Middle frontal gyrus (tissue), 1 donor: ENCODE results near the gene CFAP43.

Experiments used
- DNase-seq: peaks from one replicate; pipeline ENCODE4 v3.0.0-alpha.2; 2015; ENCODE audit warnings: low spot score; ENCODE audit errors: extremely low spot score

The CFAP43 gene

GRCh38 chr10:104099941-104100340 lies 132.2 kb downstream of the CFAP43 start:
- no peak for DNase-seq

DNA sequence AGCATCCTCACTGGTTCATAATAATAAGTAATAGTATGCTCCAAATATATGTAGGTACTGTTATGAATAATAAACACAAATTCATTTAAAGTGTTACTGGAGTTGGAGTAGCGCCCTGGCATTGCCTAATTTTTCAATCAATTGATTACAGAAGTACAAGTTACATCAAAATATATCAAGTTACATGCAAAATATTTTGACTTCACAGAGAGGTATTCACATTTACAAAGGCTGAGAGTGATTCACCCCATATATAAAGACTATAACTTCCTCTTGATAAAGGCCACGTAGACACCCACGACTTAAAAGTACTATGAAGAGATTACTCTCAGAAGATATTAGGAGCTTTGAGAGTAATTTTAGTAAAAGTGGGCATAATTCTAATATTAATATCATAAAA lies 132.9 kb downstream of the CFAP43 start:
- no peak for DNase-seq

- no peak for DNase-seq
Observed at GRCh38 chr10:104098358-104098925, 133.7 kb downstream of the CFAP43 start.

- no peak for DNase-seq
Observed at GRCh38 chr10:104096692-104097091, 135.5 kb downstream of the CFAP43 start.

DNA sequence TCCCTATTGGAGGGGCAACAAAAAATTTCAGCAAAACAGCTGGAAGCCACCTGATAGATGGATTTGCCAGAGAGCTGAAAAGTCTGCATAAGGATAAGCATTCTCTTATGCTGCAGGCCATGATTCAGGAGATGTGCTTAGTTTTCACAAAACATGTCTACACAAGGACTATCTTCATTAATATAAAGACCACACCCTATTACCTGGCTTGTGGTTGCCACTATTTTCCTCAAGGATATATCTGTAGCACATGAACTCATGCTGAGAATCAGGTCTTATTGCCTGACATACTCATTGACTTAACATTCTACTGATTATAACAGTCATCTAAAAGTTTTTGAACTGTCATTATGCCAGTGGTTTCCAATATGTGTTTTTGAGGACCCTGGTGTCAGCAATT lies 139.4 kb downstream of the CFAP43 start:
- DNase-seq: no peak

DNA sequence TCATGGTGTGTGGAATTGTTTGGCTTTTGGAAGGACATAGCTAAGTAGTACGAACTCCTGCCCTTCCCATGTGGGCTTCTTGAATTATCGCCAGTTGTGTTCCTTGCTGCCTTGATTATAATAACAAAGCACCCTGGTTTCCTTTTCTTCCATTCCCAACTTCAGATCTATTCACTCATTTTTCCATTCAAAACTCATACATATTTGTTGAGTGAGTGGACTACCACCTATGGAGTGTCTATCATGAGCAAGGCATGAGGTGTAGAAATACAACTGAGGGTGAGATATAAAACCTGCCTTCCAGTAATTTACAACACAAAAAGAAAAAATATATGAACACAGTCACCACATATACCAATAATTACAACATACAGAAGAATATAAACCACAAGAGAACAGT lies 141.6 kb downstream of the CFAP43 start:
- DNase-seq: no peak

GRCh38 chr10:104089621-104090020 lies 142.5 kb downstream of the CFAP43 start:
- no peak for DNase-seq

GRCh38 chr10:104088239-104088638 lies 143.9 kb downstream of the CFAP43 start:
- DNase-seq: no peak

- DNase-seq: no peak
Observed at GRCh38 chr10:104085801-104086400, 146.3 kb downstream of the CFAP43 start, which contains the start of gene COL17A1. COL17A1 (minus strand) TSS chr10:104085880; CDS start chr10:104080673, 5,207 bp downstream.

DNA sequence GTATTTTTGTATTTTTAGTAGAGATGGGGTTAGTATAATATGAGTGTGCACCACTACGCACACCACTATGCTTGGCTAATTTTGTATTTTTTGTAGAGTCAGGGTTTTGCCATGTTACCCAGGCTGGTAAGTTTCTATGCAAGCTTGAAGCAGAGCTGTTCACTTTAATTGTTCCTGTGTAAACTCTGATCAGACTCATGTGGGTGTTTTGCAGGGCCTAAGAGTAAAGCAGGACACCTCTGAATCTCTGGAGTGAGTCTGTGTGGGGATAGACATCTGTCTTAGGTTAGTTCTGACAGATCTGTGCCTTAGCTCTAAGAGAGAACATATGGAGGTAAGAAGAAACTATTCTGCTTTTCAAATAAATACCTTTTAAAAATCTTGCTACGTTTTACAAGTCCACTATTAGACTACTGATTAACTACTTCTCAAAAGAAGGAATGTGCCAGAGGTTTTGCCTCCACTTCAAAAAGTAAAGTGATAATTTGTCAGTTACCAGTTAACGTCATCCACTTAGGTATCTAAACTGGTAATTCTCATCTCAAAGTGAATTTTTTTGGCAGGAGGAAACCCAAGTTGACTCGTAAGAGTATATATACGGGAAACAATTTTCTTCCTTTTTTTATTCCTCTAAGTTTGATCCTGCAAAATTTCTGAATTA lies 147.6 kb downstream of the CFAP43 start:
- DNase-seq: no peak

DNA sequence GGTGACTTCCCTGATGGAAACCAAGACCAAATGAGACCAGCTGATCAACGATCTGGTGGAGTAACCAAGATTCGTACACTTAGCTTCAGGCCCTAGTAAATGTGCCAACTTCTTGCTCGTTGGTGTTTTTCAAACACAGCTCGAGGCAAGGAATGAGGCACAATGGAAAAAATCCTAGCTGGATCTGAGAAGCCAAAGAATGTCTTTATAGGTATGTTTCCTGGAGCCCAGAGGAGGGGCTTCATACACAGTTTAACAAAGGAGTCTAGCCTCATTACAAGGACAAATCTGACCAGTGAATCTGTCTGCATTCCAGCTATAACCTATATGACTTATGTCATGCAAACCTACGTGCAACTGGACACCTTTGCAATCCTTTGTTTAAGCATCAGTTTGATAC lies 150.2 kb downstream of the CFAP43 start:
- DNase-seq: no peak

- DNase-seq: no peak
Observed at GRCh38 chr10:104080762-104081161, 151.4 kb downstream of the CFAP43 start.
